Measurements from ENCODE around the gene TOPAZ1.

TOPAZ1 gene

GRCh38 chr3:44337248-44337785 lies 95.6 kb downstream of the TOPAZ1 start:
- Histone ChIP-seq H3K4me1 (ENCODE audit: control extremely low read depth in 1 of 4, control insufficient read depth in 4 of 4, insufficient read depth in 4 of 4, low read length in 3 of 4) (peaks cover 13 to 26% (median 18%) of the 10 kb centered on the region in 4 experiments), H3K4me3 (ENCODE audit: control insufficient read depth in 1 of 7, extremely low read depth in 1 of 7, insufficient read depth in 4 of 7, low read depth in 2 of 7, low read length in 6 of 7) (peak overlapping the region in 6 of 7 experiments; percentile 73 to 94 (median 88)), H3K9me3 (ENCODE audit: control extremely low read depth in 1 of 5, control insufficient read depth in 4 of 5, insufficient read depth in 2 of 5, low read depth in 1 of 5, low read length in 4 of 5) (no peaks in the 10 kb centered on the region), H3K27me3 (replicated peaks in 2 of 5; ENCODE audit: control insufficient read depth in 4 of 5, insufficient read depth in 5 of 5, low read length in 4 of 5) (no peaks in the 10 kb centered on the region), H3K27ac (ENCODE audit: insufficient read depth in 1 of 2, low read depth in 1 of 2, low read length in 2 of 2, poor library complexity in 1 of 2, severe bottlenecking in 2 of 2) (peak overlapping the region in 1 of 2 experiments; percentile 90), H3K36me3 (ENCODE audit: control insufficient read depth in 4 of 4, insufficient read depth in 4 of 4, low read length in 3 of 4) (no peaks in the 10 kb centered on the region)
- peak in 2 of 3 donors; percentile 13 to 15 for DNase-seq
- 91% methylated on average over 4 of the region's 5 CpGs for WGBS (ENCODE audit: insufficient coverage)
- ChIA-PET POLR2A (interaction anchor here (1.2 kb wide), 1 partner anchor 103 kb away, joined by 6 read pairs; no protein-coding TSS in a partner anchor), CTCF (no interaction called here)

- Histone ChIP-seq H3K27me3 (replicated peaks in 2 of 5; ENCODE audit: control insufficient read depth in 4 of 5, insufficient read depth in 5 of 5, low read length in 4 of 5) (no peaks in the 10 kb centered on the region), H3K4me3 (ENCODE audit: control insufficient read depth in 1 of 7, extremely low read depth in 1 of 7, insufficient read depth in 4 of 7, low read depth in 2 of 7, low read length in 6 of 7) (peak within 1 kb of the TSS; percentile 61 to 94 (median 88)), H3K9me3 (ENCODE audit: control extremely low read depth in 1 of 5, control insufficient read depth in 4 of 5, insufficient read depth in 2 of 5, low read depth in 1 of 5, low read length in 4 of 5) (no peaks in the 10 kb centered on the region), H3K4me1 (ENCODE audit: control extremely low read depth in 1 of 4, control insufficient read depth in 4 of 4, insufficient read depth in 4 of 4, low read length in 3 of 4) (peaks cover 13 to 26% (median 18%) of the 10 kb centered on the region in 4 experiments), H3K27ac (ENCODE audit: insufficient read depth in 1 of 2, low read depth in 1 of 2, low read length in 2 of 2, poor library complexity in 1 of 2, severe bottlenecking in 2 of 2) (peak within 1 kb of the TSS; percentile 86 to 90), H3K36me3 (ENCODE audit: control insufficient read depth in 4 of 4, insufficient read depth in 4 of 4, low read length in 3 of 4) (no peaks in the 10 kb centered on the region)
- CTCF ChIA-PET: interaction anchor here (0.7 to 1.2 kb wide), 5 partner anchors 14 to 181 kb away, joined by 3 to 6 read pairs (median 3); no protein-coding TSS in a partner anchor
- POLR2A ChIA-PET: interaction anchor here (0.6 to 1.2 kb wide), 2 partner anchors 46 to 102 kb away, joined by 3 to 6 read pairs; no protein-coding TSS in a partner anchor
- under 1% methylated on average over 64 of the region's 77 CpGs for WGBS (ENCODE audit: insufficient coverage)
- DNase-seq: peak; percentile 98 to 99 (median 99)
These were observed 96.5 kb downstream of the TOPAZ1 start, which contains the start of gene TCAIM for GRCh38 chr3:44338010-44338827. TCAIM (plus strand) TSS chr3:44338766; CDS start chr3:44354783, 16,017 bp downstream.

- POLR2A ChIA-PET: no interaction called here
- H3K27me3 ChIP-seq (replicated peaks in 2 of 5; ENCODE audit: control insufficient read depth in 4 of 5, insufficient read depth in 5 of 5, low read length in 4 of 5): no peaks in the 10 kb centered on the region
- peak overlapping the region; percentile 61 to 94 (median 88) for H3K4me3 ChIP-seq (ENCODE audit: control insufficient read depth in 1 of 7, extremely low read depth in 1 of 7, insufficient read depth in 4 of 7, low read depth in 2 of 7, low read length in 6 of 7)
- no peak for DNase-seq
- no peaks in the 10 kb centered on the region for H3K9me3 ChIP-seq (ENCODE audit: control extremely low read depth in 1 of 5, control insufficient read depth in 4 of 5, insufficient read depth in 2 of 5, low read depth in 1 of 5, low read length in 4 of 5)
- CTCF ChIA-PET: interaction anchor here (1.0 to 1.2 kb wide), 4 partner anchors 17 to 180 kb away, joined by 3 to 4 read pairs (median 3); no protein-coding TSS in a partner anchor
- peaks cover 13 to 26% (median 18%) of the 10 kb centered on the region in 4 experiments for H3K4me1 ChIP-seq (ENCODE audit: control extremely low read depth in 1 of 4, control insufficient read depth in 4 of 4, insufficient read depth in 4 of 4, low read length in 3 of 4)
- 0% methylated on average over 7 of the region's 15 CpGs for WGBS (ENCODE audit: insufficient coverage)
- peak overlapping the region; percentile 86 to 90 for H3K27ac ChIP-seq (ENCODE audit: insufficient read depth in 1 of 2, low read depth in 1 of 2, low read length in 2 of 2, poor library complexity in 1 of 2, severe bottlenecking in 2 of 2)
- no peaks in the 10 kb centered on the region for H3K36me3 ChIP-seq (ENCODE audit: control insufficient read depth in 4 of 4, insufficient read depth in 4 of 4, low read length in 3 of 4)
These were observed 97.1 kb downstream of the TOPAZ1 start for GRCh38 chr3:44338828-44339127.

GRCh38 chr3:44339181-44340057 lies 97.7 kb downstream of the TOPAZ1 start:
- H3K36me3 ChIP-seq (ENCODE audit: control insufficient read depth in 4 of 4, insufficient read depth in 4 of 4, low read length in 3 of 4): no peaks in the 10 kb centered on the region
- no peaks in the 10 kb centered on the region for H3K9me3 ChIP-seq (ENCODE audit: control extremely low read depth in 1 of 5, control insufficient read depth in 4 of 5, insufficient read depth in 2 of 5, low read depth in 1 of 5, low read length in 4 of 5)
- H3K27me3 ChIP-seq (replicated peaks in 2 of 5; ENCODE audit: control insufficient read depth in 4 of 5, insufficient read depth in 5 of 5, low read length in 4 of 5): no peaks in the 10 kb centered on the region
- no CpG with 5 or more reads among the region's 11 CpGs for WGBS (ENCODE audit: insufficient coverage)
- no peak for DNase-seq
- peak overlapping the region; percentile 86 to 90 for H3K27ac ChIP-seq (ENCODE audit: insufficient read depth in 1 of 2, low read depth in 1 of 2, low read length in 2 of 2, poor library complexity in 1 of 2, severe bottlenecking in 2 of 2)
- H3K4me1 ChIP-seq (ENCODE audit: control extremely low read depth in 1 of 4, control insufficient read depth in 4 of 4, insufficient read depth in 4 of 4, low read length in 3 of 4): peaks cover 13 to 26% (median 18%) of the 10 kb centered on the region in 4 experiments
- peak overlapping the region in 6 of 7 experiments; percentile 73 to 94 (median 88) for H3K4me3 ChIP-seq (ENCODE audit: control insufficient read depth in 1 of 7, extremely low read depth in 1 of 7, insufficient read depth in 4 of 7, low read depth in 2 of 7, low read length in 6 of 7)
- CTCF ChIA-PET: interaction anchor here (1.0 to 1.2 kb wide), 4 partner anchors 16 to 190 kb away, joined by 3 to 4 read pairs (median 3); no protein-coding TSS in a partner anchor
- POLR2A ChIA-PET: no interaction called here

GRCh38 chr3:44340058-44340395 lies 98.3 kb downstream of the TOPAZ1 start:
- Histone ChIP-seq H3K27me3 (replicated peaks in 2 of 5; ENCODE audit: control insufficient read depth in 4 of 5, insufficient read depth in 5 of 5, low read length in 4 of 5) (no peaks in the 10 kb centered on the region), H3K27ac (ENCODE audit: insufficient read depth in 1 of 2, low read depth in 1 of 2, low read length in 2 of 2, poor library complexity in 1 of 2, severe bottlenecking in 2 of 2) (no peak overlapping the region), H3K4me1 (ENCODE audit: control extremely low read depth in 1 of 4, control insufficient read depth in 4 of 4, insufficient read depth in 4 of 4, low read length in 3 of 4) (peaks cover 13 to 26% (median 18%) of the 10 kb centered on the region in 4 experiments), H3K9me3 (ENCODE audit: control extremely low read depth in 1 of 5, control insufficient read depth in 4 of 5, insufficient read depth in 2 of 5, low read depth in 1 of 5, low read length in 4 of 5) (no peaks in the 10 kb centered on the region), H3K36me3 (ENCODE audit: control insufficient read depth in 4 of 4, insufficient read depth in 4 of 4, low read length in 3 of 4) (no peaks in the 10 kb centered on the region), H3K4me3 (ENCODE audit: control insufficient read depth in 1 of 7, extremely low read depth in 1 of 7, insufficient read depth in 4 of 7, low read depth in 2 of 7, low read length in 6 of 7) (peak overlapping the region in 3 of 7 experiments; percentile 73 to 94 (median 88))
- CTCF ChIA-PET: interaction anchor here (1.1 kb wide), 1 partner anchor 189 kb away, joined by 3 read pairs; no protein-coding TSS in a partner anchor
- POLR2A ChIA-PET: no interaction called here
- WGBS (ENCODE audit: insufficient coverage): 95% methylated on average over 3 of the region's 3 CpGs
- peak in 2 of 3 donors; percentile 14 to 32 for DNase-seq

- DNase-seq: no peak
- no peak overlapping the region for H3K27ac ChIP-seq (ENCODE audit: insufficient read depth in 1 of 2, low read depth in 1 of 2, low read length in 2 of 2, poor library complexity in 1 of 2, severe bottlenecking in 2 of 2)
- H3K36me3 ChIP-seq (ENCODE audit: control insufficient read depth in 4 of 4, insufficient read depth in 4 of 4, low read length in 3 of 4): no peaks in the 10 kb centered on the region
- CTCF ChIA-PET: interaction anchor here (0.9 to 2.1 kb wide), 4 partner anchors 11 to 98 kb away, joined by 4 to 8 read pairs (median 6); no protein-coding TSS in a partner anchor
- H3K4me3 ChIP-seq (ENCODE audit: control insufficient read depth in 1 of 7, extremely low read depth in 1 of 7, insufficient read depth in 4 of 7, low read depth in 2 of 7, low read length in 6 of 7): no peak overlapping the region
- H3K9me3 ChIP-seq (ENCODE audit: control extremely low read depth in 1 of 5, control insufficient read depth in 4 of 5, insufficient read depth in 2 of 5, low read depth in 1 of 5, low read length in 4 of 5): no peaks in the 10 kb centered on the region
- WGBS (ENCODE audit: insufficient coverage): no CpG with 5 or more reads among the region's 1 CpG
- POLR2A ChIA-PET: no interaction called here
- peaks cover 12 to 25% (median 18%) of the 10 kb centered on the region in 4 experiments for H3K4me1 ChIP-seq (ENCODE audit: control extremely low read depth in 1 of 4, control insufficient read depth in 4 of 4, insufficient read depth in 4 of 4, low read length in 3 of 4)
- H3K27me3 ChIP-seq (replicated peaks in 2 of 5; ENCODE audit: control insufficient read depth in 4 of 5, insufficient read depth in 5 of 5, low read length in 4 of 5): no peaks in the 10 kb centered on the region
These were observed 100.6 kb downstream of the TOPAZ1 start for GRCh38 chr3:44342176-44342790.

Data from common myeloid progenitor, CD34-positive (primary cell).